ENCODE results near the gene MGRN1. TPM values are rescaled to one million over a fixed set of nuclear protein-coding genes. Genes with fewer than 3 reads are reported as not detected.

Gene MGRN1
- total RNA-seq, 5 donors from 2014 or later (not counting 1 experiment from before 2014, with no cell fraction given), result 63.1 to 76.8 (median 72.2) TPM

- ChIA-PET POLR2A (no interaction called here), CTCF (no interaction called here)
- H3K4me3 Mint-ChIP-seq, result no peak overlapping the region
- Histone ChIP-seq H3K9me3 (no peaks in the 10 kb centered on the region), H3K36me3 (ENCODE audit: control insufficient read depth in 2 of 2, extremely low read depth in 1 of 2, insufficient read depth in 1 of 2, low read length in 1 of 2) (peaks cover 3 to 32% of the 10 kb centered on the region in 2 donors), H3K27me3 (replicated peaks in 1 of 2; ENCODE audit: control insufficient read depth in 2 of 2, extremely low read depth in 1 of 2, insufficient read depth in 2 of 2, low read length in 1 of 2) (no peaks in the 10 kb centered on the region), H3K4me3 (ENCODE audit: control insufficient read depth in 1 of 2, extremely low read depth in 1 of 2, low read length in 1 of 2) (no peak overlapping the region), H3K4me1 (ENCODE audit: control insufficient read depth in 1 of 2, extremely low read depth in 1 of 2, insufficient read depth in 2 of 2, low read length in 2 of 2) (no peaks in the 10 kb centered on the region), H3K27ac (ENCODE audit: low read length) (no peak overlapping the region)
- no peak overlapping the region for H3K27ac Mint-ChIP-seq
- H3K27me3 Mint-ChIP-seq, result no peaks in the 10 kb centered on the region
- H3K36me3 Mint-ChIP-seq, result peaks cover 35% of the 10 kb centered on the region
- H3K9me3 Mint-ChIP-seq, result no peaks in the 10 kb centered on the region
- 90% methylated on average over 18 of the region's 18 CpGs for WGBS (ENCODE audit: insufficient coverage)
- DNase-seq (no peak), ATAC-seq (replicated peaks in 1 of 4) (no peak)
- H3K4me1 Mint-ChIP-seq, result no peaks in the 10 kb centered on the region
Observed at GRCh38 chr16:4713663-4714501, 89.3 kb downstream of the MGRN1 start.

- Mint-ChIP-seq H3K4me1 (no peaks in the 10 kb centered on the region), H3K4me3 (no peak overlapping the region), H3K36me3 (peaks cover 28% of the 10 kb centered on the region), H3K27me3 (no peaks in the 10 kb centered on the region), H3K27ac (no peak overlapping the region), H3K9me3 (no peaks in the 10 kb centered on the region)
- no CpG with 5 or more reads among the region's 2 CpGs for WGBS (ENCODE audit: insufficient coverage)
- DNase-seq (no peak), ATAC-seq (replicated peaks in 1 of 4) (no peak)
- CTCF ChIA-PET, result no interaction called here
- H3K4me3 ChIP-seq (ENCODE audit: control insufficient read depth in 1 of 2, extremely low read depth in 1 of 2, low read length in 1 of 2), result no peak overlapping the region
- POLR2A ChIA-PET, result interaction anchor here in 1 of 2 donors (0.6 kb wide), 1 partner anchor 25 kb away, joined by 8 read pairs; no protein-coding TSS in a partner anchor
- no peaks in the 10 kb centered on the region for H3K9me3 ChIP-seq
- H3K36me3 ChIP-seq (ENCODE audit: control insufficient read depth in 2 of 2, extremely low read depth in 1 of 2, insufficient read depth in 1 of 2, low read length in 1 of 2), result peaks cover 3 to 27% of the 10 kb centered on the region in 2 donors
- no peaks in the 10 kb centered on the region for H3K4me1 ChIP-seq (ENCODE audit: control insufficient read depth in 1 of 2, extremely low read depth in 1 of 2, insufficient read depth in 2 of 2, low read length in 2 of 2)
- no peak overlapping the region for H3K27ac ChIP-seq (ENCODE audit: low read length)
- no peaks in the 10 kb centered on the region for H3K27me3 ChIP-seq (replicated peaks in 1 of 2; ENCODE audit: control insufficient read depth in 2 of 2, extremely low read depth in 1 of 2, insufficient read depth in 2 of 2, low read length in 1 of 2)
Observed at GRCh38 chr16:4714996-4715395, 90.4 kb downstream of the MGRN1 start.

GRCh38 chr16:4718466-4718865, 93.8 kb downstream of the MGRN1 start:
- Mint-ChIP-seq H3K27me3 (no peaks in the 10 kb centered on the region), H3K4me3 (no peak overlapping the region), H3K27ac (no peak overlapping the region), H3K36me3 (peaks cover 23% of the 10 kb centered on the region), H3K9me3 (no peaks in the 10 kb centered on the region), H3K4me1 (no peaks in the 10 kb centered on the region)
- ATAC-seq (replicated peaks in 1 of 4), result no peak
- Histone ChIP-seq H3K27me3 (replicated peaks in 1 of 2; ENCODE audit: control insufficient read depth in 2 of 2, extremely low read depth in 1 of 2, insufficient read depth in 2 of 2, low read length in 1 of 2) (no peaks in the 10 kb centered on the region), H3K4me1 (ENCODE audit: control insufficient read depth in 1 of 2, extremely low read depth in 1 of 2, insufficient read depth in 2 of 2, low read length in 2 of 2) (no peaks in the 10 kb centered on the region), H3K4me3 (ENCODE audit: control insufficient read depth in 1 of 2, extremely low read depth in 1 of 2, low read length in 1 of 2) (no peak overlapping the region), H3K9me3 (no peaks in the 10 kb centered on the region), H3K36me3 (ENCODE audit: control insufficient read depth in 2 of 2, extremely low read depth in 1 of 2, insufficient read depth in 1 of 2, low read length in 1 of 2) (peaks cover 0 to 21% of the 10 kb centered on the region in 2 donors), H3K27ac (ENCODE audit: low read length) (no peak overlapping the region)
- WGBS (ENCODE audit: insufficient coverage), result 95% methylated on average over 5 of the region's 5 CpGs
- CTCF ChIA-PET, result no interaction called here
- no peak for DNase-seq
- POLR2A ChIA-PET, result no interaction called here

GRCh38 chr16:4723071-4723767, 98.6 kb downstream of the MGRN1 start:
- Mint-ChIP-seq H3K4me3 (no peak overlapping the region), H3K9me3 (no peaks in the 10 kb centered on the region), H3K4me1 (no peaks in the 10 kb centered on the region), H3K36me3 (peaks cover 15% of the 10 kb centered on the region), H3K27me3 (no peaks in the 10 kb centered on the region), H3K27ac (no peak overlapping the region)
- Histone ChIP-seq H3K4me1 (ENCODE audit: control insufficient read depth in 1 of 2, extremely low read depth in 1 of 2, insufficient read depth in 2 of 2, low read length in 2 of 2) (no peaks in the 10 kb centered on the region), H3K36me3 (ENCODE audit: control insufficient read depth in 2 of 2, extremely low read depth in 1 of 2, insufficient read depth in 1 of 2, low read length in 1 of 2) (peaks cover 10 to 31% of the 10 kb centered on the region in 2 donors), H3K27ac (ENCODE audit: low read length) (no peak overlapping the region), H3K4me3 (ENCODE audit: control insufficient read depth in 1 of 2, extremely low read depth in 1 of 2, low read length in 1 of 2) (no peak overlapping the region), H3K9me3 (no peaks in the 10 kb centered on the region), H3K27me3 (replicated peaks in 1 of 2; ENCODE audit: control insufficient read depth in 2 of 2, extremely low read depth in 1 of 2, insufficient read depth in 2 of 2, low read length in 1 of 2) (no peaks in the 10 kb centered on the region)
- 92% methylated on average over 12 of the region's 14 CpGs for WGBS (ENCODE audit: insufficient coverage)
- ChIA-PET POLR2A (no interaction called here), CTCF (no interaction called here)
- no peak for ATAC-seq (replicated peaks in 1 of 4)
- no peak for DNase-seq

- ATAC-seq (replicated peaks in 1 of 4) (no peak), DNase-seq (no peak)
- no peaks in the 10 kb centered on the region for H3K4me1 Mint-ChIP-seq
- H3K36me3 ChIP-seq (ENCODE audit: control insufficient read depth in 2 of 2, extremely low read depth in 1 of 2, insufficient read depth in 1 of 2, low read length in 1 of 2), result peaks cover 10 to 44% of the 10 kb centered on the region in 2 donors
- WGBS (ENCODE audit: insufficient coverage), result 94% methylated on average over 10 of the region's 11 CpGs
- no peaks in the 10 kb centered on the region for H3K9me3 ChIP-seq
- ChIA-PET CTCF (no interaction called here), POLR2A (interaction anchor here in 1 of 2 donors (0.5 kb wide), 1 partner anchor 133 kb away, joined by 4 read pairs; no protein-coding TSS in a partner anchor)
- peaks cover 22% of the 10 kb centered on the region for H3K36me3 Mint-ChIP-seq
- no peak overlapping the region for H3K4me3 Mint-ChIP-seq
- no peaks in the 10 kb centered on the region for H3K4me1 ChIP-seq (ENCODE audit: control insufficient read depth in 1 of 2, extremely low read depth in 1 of 2, insufficient read depth in 2 of 2, low read length in 2 of 2)
- H3K4me3 ChIP-seq (ENCODE audit: control insufficient read depth in 1 of 2, extremely low read depth in 1 of 2, low read length in 1 of 2), result no peak overlapping the region
- no peaks in the 10 kb centered on the region for H3K27me3 Mint-ChIP-seq
- no peaks in the 10 kb centered on the region for H3K9me3 Mint-ChIP-seq
- H3K27ac Mint-ChIP-seq, result no peak overlapping the region
- no peak overlapping the region for H3K27ac ChIP-seq (ENCODE audit: low read length)
- H3K27me3 ChIP-seq (replicated peaks in 1 of 2; ENCODE audit: control insufficient read depth in 2 of 2, extremely low read depth in 1 of 2, insufficient read depth in 2 of 2, low read length in 1 of 2), result no peaks in the 10 kb centered on the region
Observed at GRCh38 chr16:4724661-4725270, 100.1 kb downstream of the MGRN1 start.

GRCh38 chr16:4726616-4727015, 102.0 kb downstream of the MGRN1 start:
- Mint-ChIP-seq H3K4me1 (peaks cover 0 to under 1% (median 0%) of the 10 kb centered on the region in 3 donors), H3K27ac (no peak overlapping the region), H3K4me3 (no peak overlapping the region), H3K27me3 (no peaks in the 10 kb centered on the region), H3K36me3 (peaks cover 30% of the 10 kb centered on the region), H3K9me3 (no peaks in the 10 kb centered on the region)
- H3K27ac ChIP-seq (ENCODE audit: low read length), result no peak overlapping the region
- ATAC-seq (replicated peaks in 1 of 4) (no peak), DNase-seq (no peak)
- H3K27me3 ChIP-seq (replicated peaks in 1 of 2; ENCODE audit: control insufficient read depth in 2 of 2, extremely low read depth in 1 of 2, insufficient read depth in 2 of 2, low read length in 1 of 2), result no peaks in the 10 kb centered on the region
- WGBS (ENCODE audit: insufficient coverage), result 98% methylated on average over 17 of the region's 18 CpGs
- ChIA-PET CTCF (no interaction called here), POLR2A (no interaction called here)
- H3K36me3 ChIP-seq (ENCODE audit: control insufficient read depth in 2 of 2, extremely low read depth in 1 of 2, insufficient read depth in 1 of 2, low read length in 1 of 2), result peaks cover 13 to 50% of the 10 kb centered on the region in 2 donors
- no peak overlapping the region for H3K4me3 ChIP-seq (ENCODE audit: control insufficient read depth in 1 of 2, extremely low read depth in 1 of 2, low read length in 1 of 2)
- no peaks in the 10 kb centered on the region for H3K4me1 ChIP-seq (ENCODE audit: control insufficient read depth in 1 of 2, extremely low read depth in 1 of 2, insufficient read depth in 2 of 2, low read length in 2 of 2)
- H3K9me3 ChIP-seq, result no peaks in the 10 kb centered on the region
